ENCODE data around the gene AP2A2. TPM values are rescaled to one million over a fixed set of nuclear protein-coding genes. Genes with fewer than 3 reads are reported as not detected.

The AP2A2 gene
- total RNA-seq, 4 donors from 2014 or later = 33.6 to 76.6 (median 46.4) TPM

GRCh38 chr11:1000357-1001278 is 74.9 kb downstream of the AP2A2 start:
- intact Hi-C loops (cut with DNase I; ENCODE audit: low total_unique reads) = no loop called here
- TF ChIP-seq CTCF (IDR thresholded peaks at IDR 0.05) (no peak), POLR2A (IDR thresholded peaks at IDR 0.05) (no peak)
- 88 to 90% methylated on average over 38 of the region's 38 CpGs for WGBS, 2 donors
- no peak overlapping the region for H3K4me3 ChIP-seq (ENCODE audit: low read depth, poor library complexity, severe bottlenecking)
- no peak for DNase-seq (ENCODE audit: low spot score in 2 of 2)

- TF ChIP-seq CTCF (IDR thresholded peaks at IDR 0.05) (no peak), POLR2A (IDR thresholded peaks at IDR 0.05) (no peak)
- H3K4me3 ChIP-seq (ENCODE audit: low read depth, poor library complexity, severe bottlenecking) = no peak overlapping the region
- intact Hi-C loops (cut with DNase I; ENCODE audit: low total_unique reads) = no loop called here
- no peak for DNase-seq (ENCODE audit: low spot score in 2 of 2)
- whole genome bisulfite sequencing, 2 donors = 89 to 93% methylated on average over 27 to 29 of the region's 32 CpGs
Measured at GRCh38 chr11:1001617-1002405, 76.1 kb downstream of the AP2A2 start.

DNA sequence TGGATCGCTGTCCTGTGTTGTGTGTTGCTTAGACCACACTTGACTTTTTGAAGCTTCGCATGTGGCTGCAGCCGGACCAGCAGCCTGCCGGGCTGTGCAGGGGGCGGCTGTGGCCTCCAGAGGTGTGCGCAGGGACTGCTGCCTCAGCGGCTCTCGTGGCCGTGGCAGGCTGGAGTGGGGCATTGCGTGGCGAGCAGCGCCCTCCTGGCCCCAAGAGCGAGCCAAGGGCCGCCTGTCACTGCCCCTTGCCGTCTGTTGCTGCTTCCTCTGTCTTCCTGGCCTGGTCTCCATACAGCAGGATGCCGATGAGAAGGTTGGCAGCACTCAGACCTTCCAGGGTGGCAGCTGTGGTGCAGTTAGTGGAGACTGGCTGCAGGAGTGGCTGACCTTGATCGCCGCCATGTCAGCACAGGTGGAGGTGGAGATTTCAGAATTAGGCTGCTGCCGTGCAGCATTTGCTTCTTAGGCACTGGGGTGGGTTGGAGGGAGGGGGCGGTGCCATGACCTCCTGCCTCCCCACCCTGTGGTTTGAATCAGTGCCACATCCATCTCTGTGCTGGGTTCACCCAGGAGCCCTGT is 76.8 kb downstream of the AP2A2 start:
- H3K4me3 ChIP-seq (ENCODE audit: low read depth, poor library complexity, severe bottlenecking) = no peak overlapping the region
- 87 to 89% methylated on average over 10 to 20 of the region's 20 CpGs for WGBS, 2 donors
- no peak for DNase-seq (ENCODE audit: low spot score in 2 of 2)
- intact Hi-C loops (cut with DNase I; ENCODE audit: low total_unique reads) = no loop called here
- no peak for TF ChIP-seq CTCF (IDR thresholded peaks at IDR 0.05)
- no peak for TF ChIP-seq POLR2A (IDR thresholded peaks at IDR 0.05)

DNA sequence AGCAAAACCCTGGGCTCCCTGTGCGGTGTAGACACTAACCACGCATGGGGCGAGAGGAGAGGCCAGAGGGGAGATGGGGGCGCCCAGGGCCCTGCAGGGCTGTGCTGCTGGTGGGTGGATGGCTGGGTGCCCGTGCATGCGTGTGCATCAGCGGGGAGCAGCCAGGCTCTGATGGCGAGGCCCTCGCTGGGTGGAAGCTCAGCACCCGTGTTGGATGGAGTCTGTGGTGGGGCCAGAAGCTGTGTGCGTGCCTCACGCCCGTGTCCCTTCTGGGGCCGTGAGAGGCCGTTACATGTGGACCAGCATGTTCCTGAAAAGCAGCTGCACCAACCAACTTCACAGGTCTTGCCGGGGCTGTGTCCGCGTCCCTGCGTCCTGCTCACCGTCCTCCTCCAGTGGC is 77.5 kb downstream of the AP2A2 start:
- intact Hi-C loops (cut with DNase I; ENCODE audit: low total_unique reads) = no loop called here
- DNase-seq (ENCODE audit: low spot score in 2 of 2) = no peak

DNA sequence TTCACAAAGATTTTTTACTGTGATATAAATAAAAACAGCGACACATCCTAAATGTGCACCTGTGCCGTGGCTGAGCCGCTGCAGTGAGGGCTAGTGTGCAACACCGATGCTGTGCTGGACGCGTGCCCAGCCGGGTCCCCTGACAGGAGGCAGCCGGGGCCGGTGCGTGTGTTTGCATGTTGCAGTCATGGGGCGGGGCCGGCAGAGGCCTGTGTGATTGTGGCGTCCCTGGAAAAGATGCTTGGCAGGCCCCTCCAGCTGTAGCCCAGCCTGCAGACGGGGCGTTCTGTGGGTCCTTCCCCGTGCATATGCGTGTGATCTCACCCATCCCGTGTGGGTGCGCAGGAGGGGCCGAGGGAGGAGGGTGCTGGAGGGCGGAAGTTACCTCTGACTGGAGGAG is 80.3 kb downstream of the AP2A2 start:
- 53 to 54% methylated on average over 21 of the region's 21 CpGs for WGBS, 2 donors
- TF ChIP-seq CTCF (IDR thresholded peaks at IDR 0.05) (no peak), POLR2A (IDR thresholded peaks at IDR 0.05) (no peak)
- no peak overlapping the region for H3K4me3 ChIP-seq (ENCODE audit: low read depth, poor library complexity, severe bottlenecking)
- no peak for DNase-seq (ENCODE audit: low spot score in 2 of 2)
- intact Hi-C loops (cut with DNase I; ENCODE audit: low total_unique reads) = no loop called here

More for the DNA sequence above, 77.5 kb downstream of the AP2A2 start:
- H3K4me3 ChIP-seq (ENCODE audit: low read depth, poor library complexity, severe bottlenecking) = no peak overlapping the region
- WGBS, 2 donors = 87% methylated on average over 20 of the region's 20 CpGs
- no peak for TF ChIP-seq CTCF (IDR thresholded peaks at IDR 0.05)
- no peak for TF ChIP-seq POLR2A (IDR thresholded peaks at IDR 0.05)

All from lower leg skin (tissue), 4 donors.